Transverse colon (tissue), 3 donors: Measurements from ENCODE around the gene TARBP2.

ENCODE experiments used
- CTCF ChIP-seq, 5 experiments: fragments of 200-600 bp in 3 of 5; fragments of 450-650 bp in 2 of 5; sonication (generic) in 3 of 5; IDR thresholded peaks; 1 replicate in 2 of 5; 2 replicates in 3 of 5; pipeline ENCODE4 v1.5.1; 2016 to 2017; ENCODE audit warnings: antibody characterized with exemption in 5 of 5, inconsistent platforms in 3 of 5, mild to moderate bottlenecking in 2 of 5, moderate library complexity in 1 of 5
- POLR2A ChIP-seq: fragments of 450-650 bp; IDR thresholded peaks from one replicate; pipeline ENCODE4 v1.6.1; 2016; ENCODE audit warnings: antibody characterized with exemption, mild to moderate bottlenecking, moderate library complexity

DNA sequence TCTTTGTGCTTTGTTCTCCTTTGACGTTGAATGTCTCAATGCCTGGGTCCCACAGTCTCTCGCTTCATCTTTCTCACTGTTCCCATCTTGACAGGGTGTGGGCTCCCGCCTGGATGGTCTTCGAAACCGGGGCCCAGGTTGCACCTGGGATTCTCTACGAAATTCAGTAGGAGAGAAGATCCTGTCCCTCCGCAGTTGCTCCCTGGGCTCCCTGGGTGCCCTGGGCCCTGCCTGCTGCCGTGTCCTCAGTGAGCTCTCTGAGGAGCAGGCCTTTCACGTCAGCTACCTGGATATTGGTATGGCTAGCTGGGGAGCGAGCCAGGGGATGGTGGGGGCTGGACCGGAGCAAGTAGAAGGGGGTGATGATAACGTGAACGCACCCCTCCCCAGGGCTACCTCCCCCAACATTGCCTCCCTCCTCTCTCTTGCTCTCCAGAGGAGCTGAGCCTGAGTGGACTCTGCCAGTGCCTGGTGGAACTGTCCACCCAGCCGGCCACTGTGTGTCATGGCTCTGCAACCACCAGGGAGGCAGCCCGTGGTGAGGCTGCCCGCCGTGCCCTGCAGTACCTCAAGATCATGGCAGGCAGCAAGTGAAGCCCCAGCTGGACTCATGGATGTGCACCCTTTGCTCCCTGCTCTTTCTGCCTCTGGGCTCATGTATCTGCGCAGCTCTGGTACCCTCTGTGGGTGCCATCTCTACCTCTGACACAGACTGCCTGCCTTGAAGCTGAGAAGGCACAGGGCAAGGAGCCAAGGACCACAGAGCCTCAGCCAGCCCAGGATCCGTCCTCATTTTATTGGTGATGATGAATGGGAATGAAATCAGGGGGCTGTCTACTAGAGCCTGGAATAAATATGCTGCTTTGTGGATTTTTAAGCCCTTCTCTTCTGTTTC is 4.7 kb downstream of the TARBP2 start:
- TF ChIP-seq CTCF (IDR thresholded peaks at IDR 0.05) (no peak), POLR2A (no peak)
